MM.1S (cell line): Measurements from ENCODE around the gene DVL1.

ENCODE experiments used
- DNase-seq: peaks from one replicate; pipeline ENCODE4 v3.0.0-alpha.2; 2015
- H2AFZ ChIP-seq: fragments of 300-600 bp; sonication (generic); 2 replicates; pipeline ENCODE4 v1.6.0; 2016; ENCODE audit warnings: antibody characterized with exemption, low read length
- H3F3A ChIP-seq: fragments of 300-600 bp; sonication (generic); 2 replicates; pipeline ENCODE4 v1.6.1; 2016; ENCODE audit warnings: mild to moderate bottlenecking, antibody characterized with exemption, low read length, moderate library complexity, mixed read lengths; ENCODE audit not compliant: insufficient read depth
- H3K27ac ChIP-seq: fragments of 300-600 bp; sonication (generic); 2 replicates; pipeline ENCODE4 v1.5.1; 2016; ENCODE audit warnings: mild to moderate bottlenecking, low read length
- H3K27me3 ChIP-seq: fragments of 300-600 bp; sonication (generic); replicated peaks from 2 replicates; pipeline ENCODE4 v1.6.0; 2016; ENCODE audit warnings: low read length; ENCODE audit not compliant: insufficient read depth
- H3K36me3 ChIP-seq: fragments of 300-600 bp; sonication (generic); replicated peaks from 2 replicates; pipeline ENCODE4 v1.6.1; 2016; ENCODE audit warnings: mild to moderate bottlenecking, low read length, mixed read lengths; ENCODE audit not compliant: insufficient read depth
- H3K4me1 ChIP-seq: fragments of 300-600 bp; sonication (generic); 2 replicates; pipeline ENCODE4 v1.6.1; 2016; ENCODE audit warnings: low read length, mixed read lengths
- H3K4me2 ChIP-seq: fragments of 300-600 bp; sonication (generic); 2 replicates; pipeline ENCODE4 v1.6.0; 2016; ENCODE audit warnings: low read depth, low read length
- H3K4me3 ChIP-seq: fragments of 300-600 bp; sonication (generic); 2 replicates; pipeline ENCODE4 v1.5.1; 2016; ENCODE audit warnings: low read length, mixed read lengths
- H3K79me2 ChIP-seq: fragments of 300-600 bp; sonication (generic); 2 replicates; pipeline ENCODE4 v1.6.1; 2016; ENCODE audit warnings: mixed run types, low read length, mixed read lengths
- H3K9ac ChIP-seq: fragments of 300-600 bp; sonication (generic); 2 replicates; pipeline ENCODE4 v1.6.1; 2016; ENCODE audit warnings: low read length, mixed read lengths
- H3K9me2 ChIP-seq: fragments of 300-600 bp; sonication (generic); replicated peaks from 2 replicates; pipeline ENCODE4 v1.6.1; 2016; ENCODE audit warnings: mild to moderate bottlenecking, low read length, mixed read lengths; ENCODE audit not compliant: insufficient read depth
- H3K9me3 ChIP-seq: fragments of 300-600 bp; sonication (generic); replicated peaks from 2 replicates; pipeline ENCODE4 v1.6.1; 2016; ENCODE audit warnings: mild to moderate bottlenecking, low read length, mixed read lengths; ENCODE audit not compliant: insufficient read depth
- H4K20me1 ChIP-seq: fragments of 300-600 bp; sonication (generic); 2 replicates; pipeline ENCODE4 v1.6.1; 2016; ENCODE audit warnings: mild to moderate bottlenecking, low read length, moderate library complexity, mixed read lengths; ENCODE audit not compliant: insufficient read depth
- EZH2 ChIP-seq: fragments of 300-600 bp; sonication (generic); optimal IDR thresholded peaks from 2 replicates; pipeline ENCODE3; 2017; ENCODE audit warnings: low read depth, mild to moderate bottlenecking, antibody characterized with exemption, low read length, mixed read lengths
- EZH2phosphoT487 ChIP-seq: fragments of 300-600 bp; sonication (generic); IDR thresholded peaks from 2 replicates; pipeline ENCODE4 v1.6.1; 2018; ENCODE audit warnings: antibody characterized with exemption, low read length
- TF ChIP-seq, protein P1 (sequence below): fragments of 300-600 bp; sonication (generic); IDR thresholded peaks from 2 replicates; pipeline ENCODE4 v1.5.1; 2016; ENCODE audit warnings: antibody characterized with exemption, low read length, mixed read lengths

The DVL1 gene

GRCh38 chr1:1340791-1341548 lies 8.2 kb downstream of the DVL1 start:
- H4K20me1 ChIP-seq: no peaks in the 10 kb centered on the region
- no peaks in the 10 kb centered on the region for H3K4me1 ChIP-seq
- peaks cover 3% of the 10 kb centered on the region; the same call in 1 of the 2 replicates for H3K79me2 ChIP-seq
- no peaks in the 10 kb centered on the region for H3F3A ChIP-seq
- no peaks in the 10 kb centered on the region for H3K9me3 ChIP-seq
- no peak overlapping the region for H3K9ac ChIP-seq
- H3K4me2 ChIP-seq: no peak overlapping the region
- no peak overlapping the region for H3K27ac ChIP-seq
- H3K27me3 ChIP-seq: no peaks in the 10 kb centered on the region
- H3K4me3 ChIP-seq: no peak overlapping the region
- H2AFZ ChIP-seq: no peak overlapping the region
- no peak for DNase-seq
- no peaks in the 10 kb centered on the region for H3K36me3 ChIP-seq
- no peaks in the 10 kb centered on the region for H3K9me2 ChIP-seq
- TF ChIP-seq, protein P1, sequence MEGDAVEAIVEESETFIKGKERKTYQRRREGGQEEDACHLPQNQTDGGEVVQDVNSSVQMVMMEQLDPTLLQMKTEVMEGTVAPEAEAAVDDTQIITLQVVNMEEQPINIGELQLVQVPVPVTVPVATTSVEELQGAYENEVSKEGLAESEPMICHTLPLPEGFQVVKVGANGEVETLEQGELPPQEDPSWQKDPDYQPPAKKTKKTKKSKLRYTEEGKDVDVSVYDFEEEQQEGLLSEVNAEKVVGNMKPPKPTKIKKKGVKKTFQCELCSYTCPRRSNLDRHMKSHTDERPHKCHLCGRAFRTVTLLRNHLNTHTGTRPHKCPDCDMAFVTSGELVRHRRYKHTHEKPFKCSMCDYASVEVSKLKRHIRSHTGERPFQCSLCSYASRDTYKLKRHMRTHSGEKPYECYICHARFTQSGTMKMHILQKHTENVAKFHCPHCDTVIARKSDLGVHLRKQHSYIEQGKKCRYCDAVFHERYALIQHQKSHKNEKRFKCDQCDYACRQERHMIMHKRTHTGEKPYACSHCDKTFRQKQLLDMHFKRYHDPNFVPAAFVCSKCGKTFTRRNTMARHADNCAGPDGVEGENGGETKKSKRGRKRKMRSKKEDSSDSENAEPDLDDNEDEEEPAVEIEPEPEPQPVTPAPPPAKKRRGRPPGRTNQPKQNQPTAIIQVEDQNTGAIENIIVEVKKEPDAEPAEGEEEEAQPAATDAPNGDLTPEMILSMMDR: no peak
- TF ChIP-seq EZH2 (no peak), EZH2phosphoT487 (no peak)

GRCh38 chr1:1340185-1340584 lies 9.0 kb downstream of the DVL1 start:
- H3K36me3 ChIP-seq: no peaks in the 10 kb centered on the region
- H3K9me3 ChIP-seq: no peaks in the 10 kb centered on the region
- no peak overlapping the region for H2AFZ ChIP-seq
- H3K9me2 ChIP-seq: no peaks in the 10 kb centered on the region
- no peak for TF ChIP-seq EZH2
- TF ChIP-seq EZH2phosphoT487: no peak
- TF ChIP-seq, protein P1: no peak
- H3K27me3 ChIP-seq: no peaks in the 10 kb centered on the region
- no peaks in the 10 kb centered on the region for H3K79me2 ChIP-seq
- no peaks in the 10 kb centered on the region for H4K20me1 ChIP-seq
- H3F3A ChIP-seq: no peaks in the 10 kb centered on the region
- H3K9ac ChIP-seq: no peak overlapping the region
- DNase-seq: no peak
- no peak overlapping the region for H3K4me3 ChIP-seq
- no peak overlapping the region for H3K4me2 ChIP-seq
- no peaks in the 10 kb centered on the region for H3K4me1 ChIP-seq
- no peak overlapping the region for H3K27ac ChIP-seq

DNA sequence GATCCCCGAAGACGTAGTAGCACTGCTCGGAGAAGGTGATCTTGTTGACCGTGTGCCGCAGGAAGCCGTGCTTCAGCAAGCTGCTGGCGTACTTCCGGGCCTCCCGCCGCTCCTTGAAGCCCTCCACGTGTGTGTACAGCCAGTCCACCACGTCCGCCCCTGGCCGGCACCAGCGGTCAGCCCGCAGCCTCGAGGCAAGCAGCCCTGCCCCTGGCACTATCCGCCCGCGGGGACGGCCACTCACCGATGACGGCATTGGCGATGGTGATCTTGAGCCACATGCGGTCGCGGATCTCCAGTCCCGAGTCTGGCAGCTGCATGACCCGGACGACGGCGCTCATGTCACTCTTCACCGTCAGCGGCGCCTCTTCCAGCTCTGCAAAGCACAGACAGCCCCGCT lies 10.9 kb downstream of the DVL1 start:
- Histone ChIP-seq H3K27me3 (no peaks in the 10 kb centered on the region), H2AFZ (no peak overlapping the region), H3K36me3 (no peaks in the 10 kb centered on the region), H3K9me3 (no peaks in the 10 kb centered on the region), H3K4me2 (no peak overlapping the region), H3K9ac (no peak overlapping the region), H3F3A (no peaks in the 10 kb centered on the region), H3K4me3 (no peak overlapping the region), H3K79me2 (no peaks in the 10 kb centered on the region), H3K27ac (no peak overlapping the region), H3K4me1 (no peaks in the 10 kb centered on the region), H4K20me1 (no peaks in the 10 kb centered on the region), H3K9me2 (no peaks in the 10 kb centered on the region)
- DNase-seq: no peak
- TF ChIP-seq EZH2phosphoT487: no peak
- TF ChIP-seq, protein P1: no peak
- TF ChIP-seq EZH2: no peak
